CD4-positive, alpha-beta T cell treated with Interferon alpha-2 for 1 hour (primary cell): ENCODE data around the gene ANKRD22.
"Not testable (repeated sequence)": the region's sequence is repeated elsewhere in the genome, so short reads cannot be mapped to it uniquely, and the experiment has no call there.

ENCODE experiments used
- DNase-seq, 2 donors: peaks; one replicate each; pipeline ENCODE4 v3.0.0-alpha.2; 2020 to 2022

Gene ANKRD22

GRCh38 chr10:88877298-88877697 is 25.7 kb upstream of the ANKRD22 start:
- DNase-seq: no peak

DNA sequence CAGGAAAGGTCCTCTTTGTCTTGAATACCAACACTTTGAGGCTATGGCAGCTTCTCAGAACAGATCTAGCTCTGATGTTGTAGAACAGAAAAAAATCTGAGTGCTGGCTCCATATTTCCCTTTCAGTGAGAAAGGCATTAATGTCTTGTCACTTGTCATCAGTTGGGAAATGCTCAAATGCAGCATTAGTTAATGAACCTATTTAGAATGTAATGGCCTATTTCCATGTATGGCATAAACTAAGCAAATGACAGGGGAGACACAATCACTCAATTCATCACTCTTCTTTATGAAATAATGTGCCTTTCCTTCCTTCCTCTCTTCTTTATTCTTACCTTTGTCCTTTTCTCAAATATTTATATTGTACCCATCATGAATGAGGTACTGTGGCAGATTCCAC is 23.4 kb upstream of the ANKRD22 start:
- DNase-seq: no peak

- DNase-seq: no peak
These were observed 22.6 kb upstream of the ANKRD22 start for GRCh38 chr10:88874281-88874680.

DNA sequence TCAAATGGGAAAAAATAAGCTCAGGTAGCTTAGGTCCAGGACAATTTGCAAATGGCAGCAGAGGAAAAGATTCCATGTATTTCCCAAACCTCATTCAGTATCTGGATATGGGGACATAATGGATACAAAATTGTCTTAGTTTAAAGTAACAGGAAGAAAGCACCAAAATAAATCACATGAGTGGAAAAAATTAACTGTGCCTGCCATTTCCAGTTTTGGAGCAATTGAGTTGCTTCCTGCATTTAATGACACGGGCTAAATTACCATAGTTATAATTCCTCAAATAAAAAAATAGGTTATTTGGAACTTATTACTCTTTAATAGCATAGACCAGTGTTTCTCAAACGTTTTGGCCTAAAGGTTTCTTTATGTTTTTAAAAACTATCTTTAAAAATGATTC is 22.1 kb upstream of the ANKRD22 start:
- no peak for DNase-seq

- DNase-seq: no peak
These were observed 18.4 kb upstream of the ANKRD22 start for GRCh38 chr10:88870089-88870488.

GRCh38 chr10:88866454-88866853 is 14.8 kb upstream of the ANKRD22 start:
- no peak for DNase-seq

DNA sequence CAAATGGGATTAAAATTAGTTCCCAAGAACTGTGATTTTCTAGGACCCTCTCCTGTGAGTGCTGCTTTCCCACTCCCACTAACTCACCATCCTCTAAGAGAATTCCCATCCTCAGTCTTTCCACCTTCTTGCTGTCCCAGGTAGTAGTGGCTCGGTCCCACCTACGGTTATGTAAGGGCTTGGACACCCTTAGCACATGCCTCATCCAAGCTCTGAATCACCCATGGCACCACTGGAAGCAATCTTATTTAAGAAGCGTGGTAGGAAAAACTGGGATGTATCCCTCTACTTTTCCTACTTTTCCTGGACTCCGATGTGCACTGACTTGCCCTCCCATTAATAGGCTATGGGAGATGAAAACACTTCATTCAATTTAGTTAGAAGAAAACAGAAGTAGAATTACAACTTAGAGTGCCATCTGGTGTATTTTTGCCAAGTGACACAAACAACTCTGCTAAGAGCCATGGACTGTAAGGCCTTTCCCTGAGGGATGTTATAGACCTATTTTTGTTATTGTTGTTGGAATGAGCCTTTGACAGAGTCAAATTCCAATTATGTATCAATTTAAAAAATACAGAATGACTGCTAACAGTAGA is 13.7 kb upstream of the ANKRD22 start:
- no peak for DNase-seq

GRCh38 chr10:88861036-88861435 is 9.4 kb upstream of the ANKRD22 start:
- no peak for DNase-seq

- DNase-seq: no peak
These were observed 6.8 kb upstream of the ANKRD22 start for GRCh38 chr10:88858491-88858890.

DNA sequence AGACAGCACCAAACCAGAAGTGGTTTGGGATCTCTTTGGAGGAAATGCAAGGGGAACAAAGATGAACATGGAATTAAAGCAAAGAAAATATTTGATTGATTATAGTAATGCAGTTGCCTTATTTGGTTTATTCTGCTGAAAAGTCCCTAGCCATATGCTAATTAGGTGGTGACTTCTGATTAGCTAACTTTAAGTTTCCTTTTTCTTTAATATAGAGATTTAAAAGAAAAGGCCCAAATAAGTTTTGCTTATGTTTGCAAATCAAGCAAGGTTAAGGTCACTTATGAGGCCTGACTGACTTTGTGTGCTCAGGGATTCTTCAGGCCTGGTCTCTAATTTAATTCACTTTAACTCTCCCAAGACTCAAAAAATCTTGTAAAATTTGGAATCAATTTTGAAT is 6.2 kb upstream of the ANKRD22 start:
- peak in 1 of 2 donors; percentile 7 for DNase-seq

GRCh38 chr10:88854684-88855083 is 3.0 kb upstream of the ANKRD22 start:
- no peak for DNase-seq

DNA sequence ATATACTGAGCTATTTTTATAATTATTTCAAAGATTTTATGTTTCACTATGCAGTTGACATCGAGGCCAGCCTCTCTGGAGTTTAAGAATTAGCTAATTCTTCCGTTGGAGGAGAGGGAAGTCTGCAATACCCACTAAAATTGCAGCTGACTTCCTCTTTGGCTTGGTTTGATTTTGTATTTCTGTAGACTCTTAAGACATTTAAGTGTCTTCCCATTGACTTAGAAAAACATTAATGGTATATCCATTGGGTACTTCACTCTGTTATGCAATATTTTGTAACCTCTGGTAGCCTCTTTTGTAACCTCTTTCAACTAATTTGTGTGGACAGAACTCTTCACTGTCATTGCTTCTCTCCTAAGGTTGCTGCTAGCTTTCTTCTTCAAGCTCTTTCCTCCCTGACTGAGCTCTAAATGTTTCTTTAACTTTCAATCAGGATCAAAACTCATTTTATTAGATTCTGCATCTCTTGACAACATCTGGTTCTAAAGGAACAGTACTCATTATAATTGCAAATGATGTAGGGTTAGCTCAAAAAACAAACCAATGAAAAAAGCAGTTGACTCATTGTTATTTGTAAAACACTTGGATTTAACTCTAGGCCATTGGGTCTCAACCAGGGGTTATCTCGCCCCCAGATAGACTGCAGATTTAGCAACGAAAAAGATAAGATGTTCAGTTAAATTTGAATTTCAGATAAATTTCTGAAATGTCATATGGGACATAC is 1.7 kb upstream of the ANKRD22 start:
- no peak for DNase-seq

GRCh38 chr10:88852327-88852726 is 683 bp upstream of the ANKRD22 start:
- DNase-seq: no peak

- no peak for DNase-seq
These were observed 932 bp downstream of the ANKRD22 start for GRCh38 chr10:88850712-88851111.

DNA sequence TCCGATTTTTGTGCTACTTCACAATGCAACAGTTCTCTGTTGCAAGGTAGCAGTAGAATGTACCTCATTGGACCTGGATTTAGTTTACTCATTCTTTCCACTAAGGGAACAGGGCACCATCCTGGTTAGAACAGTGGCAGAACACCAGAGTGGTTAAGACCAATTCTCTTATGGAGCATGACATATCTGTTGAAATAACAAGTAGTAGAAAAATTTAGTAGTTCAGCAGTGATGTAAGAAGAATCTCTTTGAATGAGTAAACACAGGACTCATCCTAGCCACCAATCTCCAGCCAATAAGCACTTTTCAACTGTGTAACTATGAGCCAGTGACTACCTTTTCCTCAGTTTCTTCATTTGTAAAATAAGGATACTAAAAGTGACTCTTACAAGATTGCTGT is 2.4 kb downstream of the ANKRD22 start:
- DNase-seq: no peak

DNA sequence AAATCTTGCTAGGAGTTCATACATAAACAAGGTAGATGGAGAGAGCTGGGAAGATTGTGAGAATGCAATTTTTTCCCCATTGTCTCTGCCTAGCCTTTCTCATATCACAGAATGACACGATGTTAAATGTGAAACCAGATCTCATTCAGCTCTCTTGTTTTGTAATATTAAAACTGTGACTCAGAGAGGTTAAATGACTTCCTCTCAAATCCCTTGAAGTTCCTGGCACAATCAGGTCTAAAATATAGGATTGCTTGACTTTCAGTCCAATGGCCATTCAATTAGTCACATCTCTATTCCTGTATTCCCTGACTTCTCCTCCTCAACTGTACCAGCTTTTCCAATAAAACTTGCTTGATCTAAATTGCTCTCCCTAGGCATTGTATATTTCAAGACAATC is 3.1 kb downstream of the ANKRD22 start:
- DNase-seq: no peak

GRCh38 chr10:88843171-88843570 is 8.5 kb downstream of the ANKRD22 start:
- no peak for DNase-seq

DNA sequence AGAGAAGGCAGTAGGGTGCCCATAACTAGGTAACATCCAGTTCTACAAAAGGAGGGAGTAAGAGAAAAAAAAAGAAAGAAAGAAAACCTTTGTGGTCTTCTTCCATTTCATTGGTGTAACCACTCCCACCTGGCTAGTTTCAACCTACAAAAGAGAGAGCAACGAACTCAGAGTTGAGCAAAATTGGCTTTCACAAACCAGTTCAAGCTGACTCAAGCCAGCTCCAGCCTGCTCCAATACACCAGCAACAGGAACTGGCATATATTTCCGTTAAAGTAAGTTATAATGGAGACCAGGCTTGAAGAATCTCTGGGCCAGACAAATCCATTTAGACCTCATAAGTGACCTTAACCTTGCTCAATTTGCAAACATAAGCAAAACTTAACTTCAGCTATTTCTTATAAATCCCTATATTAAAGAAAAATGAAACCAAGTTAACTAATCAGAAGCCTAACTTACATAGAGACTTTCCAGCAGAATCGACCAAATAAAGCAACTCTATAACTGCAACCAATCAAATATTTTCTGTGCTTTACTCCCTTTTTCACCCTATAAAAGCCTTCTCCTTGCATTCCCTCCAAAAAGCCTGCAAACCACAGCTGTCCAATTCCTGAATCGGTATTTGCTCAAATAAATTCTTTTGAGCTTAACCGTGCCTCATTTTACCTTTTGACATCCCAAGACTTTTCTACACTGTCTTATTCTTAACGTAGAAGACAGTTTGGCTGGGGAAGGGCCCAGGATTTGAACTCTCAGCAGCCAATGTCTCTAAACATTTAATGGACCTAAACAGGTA is 10.1 kb downstream of the ANKRD22 start:
- DNase-seq: no peak

DNA sequence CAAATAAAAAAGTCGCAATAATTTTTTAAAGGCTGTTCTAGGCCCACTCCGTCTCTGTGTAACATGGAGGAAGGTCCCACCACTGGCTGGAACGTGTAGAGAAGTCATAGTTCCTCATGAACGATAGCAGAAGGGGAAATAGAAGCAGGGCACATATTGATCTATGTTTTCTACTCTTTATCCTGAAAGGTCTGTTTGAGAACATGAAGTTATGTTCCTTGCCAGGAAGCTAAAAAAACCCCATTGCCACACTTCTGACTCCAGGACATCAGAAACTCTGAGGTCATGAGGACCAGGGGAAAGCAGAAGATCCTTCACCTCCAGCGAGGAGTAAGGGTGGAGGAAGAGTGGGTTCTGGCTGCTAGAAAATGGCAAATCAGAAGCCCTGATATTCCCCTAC is 10.8 kb downstream of the ANKRD22 start:
- no peak for DNase-seq

- no peak for DNase-seq
These were observed 11.5 kb downstream of the ANKRD22 start for GRCh38 chr10:88840104-88840503.

DNA sequence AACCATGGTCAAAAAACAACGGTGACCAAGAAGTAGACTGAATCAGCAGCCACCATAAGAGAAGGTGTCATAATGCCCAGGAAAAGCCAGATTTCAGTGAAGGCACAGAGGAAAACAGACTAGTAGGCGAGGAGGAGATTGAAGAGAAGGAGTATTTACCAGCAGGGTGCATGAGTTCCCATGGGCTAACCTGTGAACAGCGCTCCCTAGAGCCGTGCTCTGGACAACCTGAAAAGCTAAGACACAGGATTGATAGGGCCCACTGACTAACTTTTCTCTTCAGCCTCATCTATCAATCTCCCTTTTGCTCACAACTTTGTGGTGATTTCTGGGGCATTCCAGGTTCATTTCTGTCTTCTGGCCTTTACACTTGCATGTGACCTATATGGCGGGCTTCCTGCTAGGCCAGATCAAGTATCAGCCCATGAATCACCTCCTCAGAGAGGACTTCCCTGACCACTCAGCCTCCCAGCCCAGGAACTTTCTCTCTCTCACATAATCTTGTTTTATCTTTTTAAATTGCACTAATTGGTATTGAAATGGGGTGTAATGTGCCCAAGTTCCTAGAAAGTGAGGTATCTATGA is 12.8 kb downstream of the ANKRD22 start:
- DNase-seq: no peak

GRCh38 chr10:88837632-88838031 is 14.0 kb downstream of the ANKRD22 start:
- DNase-seq: not testable (repeated sequence)

DNA sequence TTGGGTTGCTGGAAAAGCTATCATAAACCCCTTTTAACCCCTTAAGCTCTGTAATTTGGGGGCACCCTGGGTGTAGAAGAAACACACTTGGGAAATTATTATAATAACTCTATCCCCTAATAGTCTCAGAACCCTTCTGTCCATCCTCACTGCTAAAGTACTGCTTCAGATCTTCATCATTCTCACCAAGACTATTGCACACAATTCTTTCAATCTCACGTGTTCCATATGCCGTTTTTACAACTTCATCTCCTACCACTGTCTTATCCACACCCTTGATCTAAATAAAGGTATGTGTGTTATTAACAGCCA is 15.8 kb downstream of the ANKRD22 start:
- no peak for DNase-seq
